PFSK-1 (cell line): ENCODE data around the gene MEIS3.

Experiments used
- POLR2AphosphoS5 ChIP-seq: IDR thresholded peaks from 2 replicates; pipeline ENCODE4 v1.6.1; 2012; ENCODE audit warnings: low read depth, mild to moderate bottlenecking, control low read depth, low read length, moderate library complexity
- TAF1 ChIP-seq: IDR thresholded peaks from 2 replicates; pipeline ENCODE4 v1.6.1; 2012; ENCODE audit warnings: low read length, control low read depth, borderline replicate concordance; ENCODE audit not compliant: insufficient read depth
- TF ChIP-seq, protein P1 (sequence below), 2 experiments: IDR thresholded peaks; 2 replicates each; pipeline versions ENCODE4 v1.6.1 to v1.8.0; 2011 to 2012; ENCODE audit warnings: low read depth in 2 of 2, low read length in 2 of 2, control low read depth in 1 of 2, inconsistent platforms in 1 of 2, mild to moderate bottlenecking in 1 of 2, moderate library complexity in 1 of 2; ENCODE audit not compliant: insufficient read depth in 1 of 2

DNA sequence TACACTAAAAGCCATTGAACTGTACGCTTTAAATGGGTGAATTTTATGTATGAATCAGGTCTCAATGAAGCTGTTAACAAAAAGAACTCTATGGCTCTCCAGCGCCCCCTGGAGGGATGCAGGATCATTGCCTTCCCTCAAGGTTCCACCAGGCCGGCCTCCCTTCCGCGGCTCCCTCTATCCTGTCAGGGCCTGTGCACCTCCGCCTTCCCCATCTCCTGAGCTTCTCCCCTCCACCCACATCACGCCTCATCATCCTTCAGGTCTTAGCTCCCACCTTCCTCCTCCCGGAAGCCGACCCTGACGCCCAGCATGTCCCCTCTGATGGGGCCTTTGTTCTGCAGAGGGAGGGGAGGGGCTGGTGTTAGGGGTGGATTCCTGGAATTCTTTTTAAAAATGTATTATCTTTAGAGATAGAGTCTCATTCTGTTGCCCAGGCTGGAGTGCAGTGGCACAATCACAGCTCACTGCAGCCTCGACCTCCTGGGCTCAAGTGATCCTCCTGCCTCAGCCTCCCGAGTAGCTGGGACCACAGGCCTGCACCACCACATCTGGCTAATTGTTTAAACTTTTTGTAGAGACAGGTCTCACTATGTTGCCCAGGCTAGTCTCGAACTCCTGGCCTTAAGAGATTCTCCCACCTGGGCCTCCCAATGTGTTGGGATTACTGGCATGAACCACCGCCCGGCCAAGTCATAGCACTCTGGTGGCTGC, 27.7 kb downstream of the MEIS3 start:
- TF ChIP-seq POLR2AphosphoS5 (no peak), TAF1 (no peak)
- TF ChIP-seq, protein P1, sequence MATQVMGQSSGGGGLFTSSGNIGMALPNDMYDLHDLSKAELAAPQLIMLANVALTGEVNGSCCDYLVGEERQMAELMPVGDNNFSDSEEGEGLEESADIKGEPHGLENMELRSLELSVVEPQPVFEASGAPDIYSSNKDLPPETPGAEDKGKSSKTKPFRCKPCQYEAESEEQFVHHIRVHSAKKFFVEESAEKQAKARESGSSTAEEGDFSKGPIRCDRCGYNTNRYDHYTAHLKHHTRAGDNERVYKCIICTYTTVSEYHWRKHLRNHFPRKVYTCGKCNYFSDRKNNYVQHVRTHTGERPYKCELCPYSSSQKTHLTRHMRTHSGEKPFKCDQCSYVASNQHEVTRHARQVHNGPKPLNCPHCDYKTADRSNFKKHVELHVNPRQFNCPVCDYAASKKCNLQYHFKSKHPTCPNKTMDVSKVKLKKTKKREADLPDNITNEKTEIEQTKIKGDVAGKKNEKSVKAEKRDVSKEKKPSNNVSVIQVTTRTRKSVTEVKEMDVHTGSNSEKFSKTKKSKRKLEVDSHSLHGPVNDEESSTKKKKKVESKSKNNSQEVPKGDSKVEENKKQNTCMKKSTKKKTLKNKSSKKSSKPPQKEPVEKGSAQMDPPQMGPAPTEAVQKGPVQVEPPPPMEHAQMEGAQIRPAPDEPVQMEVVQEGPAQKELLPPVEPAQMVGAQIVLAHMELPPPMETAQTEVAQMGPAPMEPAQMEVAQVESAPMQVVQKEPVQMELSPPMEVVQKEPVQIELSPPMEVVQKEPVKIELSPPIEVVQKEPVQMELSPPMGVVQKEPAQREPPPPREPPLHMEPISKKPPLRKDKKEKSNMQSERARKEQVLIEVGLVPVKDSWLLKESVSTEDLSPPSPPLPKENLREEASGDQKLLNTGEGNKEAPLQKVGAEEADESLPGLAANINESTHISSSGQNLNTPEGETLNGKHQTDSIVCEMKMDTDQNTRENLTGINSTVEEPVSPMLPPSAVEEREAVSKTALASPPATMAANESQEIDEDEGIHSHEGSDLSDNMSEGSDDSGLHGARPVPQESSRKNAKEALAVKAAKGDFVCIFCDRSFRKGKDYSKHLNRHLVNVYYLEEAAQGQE (IDR thresholded peaks at IDR 0.05; ENCODE audit: insufficient read depth in 1 of 2, low read depth in 2 of 2, low read length in 2 of 2): no peak
